Chondrocyte (in vitro differentiated cells): ENCODE measurements around the gene GALNTL6. TPM values are rescaled to one million over a fixed set of nuclear protein-coding genes. Genes with fewer than 3 reads are reported as not detected.

Experiments used
- DNase-seq: peaks from one replicate; pipeline ENCODE4 v3.0.0; 2021; ENCODE audit warnings: mixed read lengths, low spot score
- H3K27ac Mint-ChIP-seq: one replicate; pipeline ENCODE4 v1.8.0; 2021; ENCODE audit warnings: mild to moderate bottlenecking, moderate library complexity, mixed read lengths; ENCODE audit not compliant: unreplicated experiment
- H3K27me3 Mint-ChIP-seq: 2 replicates; pipeline ENCODE4 v1.8.0; 2021; ENCODE audit warnings: low read depth, mixed read lengths
- H3K36me3 Mint-ChIP-seq: 2 replicates; pipeline ENCODE4 v1.8.0; 2021; ENCODE audit warnings: low read depth, mixed read lengths
- H3K4me1 Mint-ChIP-seq: 2 replicates; pipeline ENCODE4 v1.8.0; 2021; ENCODE audit warnings: low read depth, mild to moderate bottlenecking, mixed read lengths
- H3K4me3 Mint-ChIP-seq: one replicate; pipeline ENCODE4 v1.8.0; 2021; ENCODE audit warnings: mild to moderate bottlenecking, moderate library complexity, mixed read lengths; ENCODE audit not compliant: unreplicated experiment
- H3K9me3 Mint-ChIP-seq: 2 replicates; pipeline ENCODE4 v1.8.0; 2021; ENCODE audit warnings: low read depth, mixed read lengths
- total RNA-seq: library from RNA; stranded (reverse); gene quantifications from 3 replicates; pipeline ENCODE4 v1.2.1, GENCODE V29; 2021
- TF ChIP-seq, protein P1 (sequence below): fragments of 200-600 bp; sonication (generic); IDR thresholded peaks from 2 replicates; pipeline ENCODE4 v1.5.0; 2021; ENCODE audit warnings: antibody characterized with exemption, mild to moderate bottlenecking, moderate library complexity

GALNTL6 gene
- total RNA-seq, 1 donor from 2014 or later: not detected

DNA sequence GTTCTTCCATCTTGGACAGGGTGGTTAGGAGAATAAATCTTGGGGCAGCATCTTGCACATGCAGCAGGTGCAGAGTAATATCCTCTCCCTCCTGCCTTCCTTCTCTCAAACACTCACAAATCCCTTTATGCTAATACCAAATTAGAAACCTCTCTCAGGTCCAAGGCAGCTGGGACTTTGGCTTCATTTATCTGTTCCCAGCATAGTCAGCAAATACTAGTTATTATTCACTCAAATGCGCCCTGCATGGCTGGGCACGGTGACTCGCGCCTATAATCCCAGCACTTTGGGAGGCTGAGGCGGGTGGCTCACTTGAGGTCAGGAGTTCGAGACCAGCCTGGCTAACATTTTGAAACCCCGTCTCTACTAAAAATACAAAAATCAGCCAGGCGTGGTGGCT lies 1199.4 kb downstream of the GALNTL6 start:
- TF ChIP-seq, protein P1, sequence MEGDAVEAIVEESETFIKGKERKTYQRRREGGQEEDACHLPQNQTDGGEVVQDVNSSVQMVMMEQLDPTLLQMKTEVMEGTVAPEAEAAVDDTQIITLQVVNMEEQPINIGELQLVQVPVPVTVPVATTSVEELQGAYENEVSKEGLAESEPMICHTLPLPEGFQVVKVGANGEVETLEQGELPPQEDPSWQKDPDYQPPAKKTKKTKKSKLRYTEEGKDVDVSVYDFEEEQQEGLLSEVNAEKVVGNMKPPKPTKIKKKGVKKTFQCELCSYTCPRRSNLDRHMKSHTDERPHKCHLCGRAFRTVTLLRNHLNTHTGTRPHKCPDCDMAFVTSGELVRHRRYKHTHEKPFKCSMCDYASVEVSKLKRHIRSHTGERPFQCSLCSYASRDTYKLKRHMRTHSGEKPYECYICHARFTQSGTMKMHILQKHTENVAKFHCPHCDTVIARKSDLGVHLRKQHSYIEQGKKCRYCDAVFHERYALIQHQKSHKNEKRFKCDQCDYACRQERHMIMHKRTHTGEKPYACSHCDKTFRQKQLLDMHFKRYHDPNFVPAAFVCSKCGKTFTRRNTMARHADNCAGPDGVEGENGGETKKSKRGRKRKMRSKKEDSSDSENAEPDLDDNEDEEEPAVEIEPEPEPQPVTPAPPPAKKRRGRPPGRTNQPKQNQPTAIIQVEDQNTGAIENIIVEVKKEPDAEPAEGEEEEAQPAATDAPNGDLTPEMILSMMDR: no peak

DNA sequence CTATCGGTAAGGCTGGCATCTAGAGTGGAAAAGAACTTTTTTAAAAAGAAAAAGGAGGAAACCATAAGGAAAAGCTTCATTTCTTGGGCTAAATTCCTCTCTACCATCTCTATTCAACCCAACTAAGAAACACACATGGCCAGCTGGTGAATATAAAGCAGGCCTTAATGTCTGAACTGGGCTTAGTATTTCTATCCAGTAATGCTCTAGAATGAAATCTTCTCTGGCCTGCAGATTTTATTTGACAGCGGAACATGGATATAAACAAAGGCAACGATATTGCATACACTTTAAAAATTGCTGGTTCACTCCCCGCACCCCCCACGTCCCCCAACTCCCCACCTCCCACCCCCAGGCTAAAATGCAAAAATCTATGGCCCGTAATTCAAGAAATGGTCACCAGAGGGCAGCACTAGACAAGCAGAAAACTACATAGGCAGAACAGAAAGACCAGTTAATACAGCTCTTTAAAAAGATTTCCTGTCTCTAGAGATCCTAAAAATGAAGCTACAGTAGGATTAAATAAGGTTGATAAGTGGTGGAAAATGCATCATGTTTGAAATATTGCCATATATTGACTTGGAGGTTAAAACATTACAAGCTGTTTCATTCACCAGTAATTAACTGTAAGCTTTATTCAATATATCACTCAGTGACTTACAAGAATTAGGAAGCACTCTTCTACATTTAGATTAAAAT lies 1200.2 kb downstream of the GALNTL6 start:
- DNase-seq: no peak
- H3K36me3 Mint-ChIP-seq: no peaks in the 10 kb centered on the region
- H3K9me3 Mint-ChIP-seq: peaks cover 3% of the 10 kb centered on the region
- H3K4me3 Mint-ChIP-seq: no peak overlapping the region
- TF ChIP-seq, protein P1: peak; percentile 87
- no peaks in the 10 kb centered on the region for H3K27me3 Mint-ChIP-seq
- peaks cover 13% of the 10 kb centered on the region for H3K4me1 Mint-ChIP-seq
- no peak overlapping the region for H3K27ac Mint-ChIP-seq

More for the DNA sequence above, 1199.4 kb downstream of the GALNTL6 start:
- H3K4me1 Mint-ChIP-seq: peaks cover 13% of the 10 kb centered on the region
- H3K36me3 Mint-ChIP-seq: no peaks in the 10 kb centered on the region
- no peak for DNase-seq
- H3K4me3 Mint-ChIP-seq: no peak overlapping the region
- H3K9me3 Mint-ChIP-seq: peaks cover 3% of the 10 kb centered on the region
- no peak overlapping the region for H3K27ac Mint-ChIP-seq
- no peaks in the 10 kb centered on the region for H3K27me3 Mint-ChIP-seq

DNA sequence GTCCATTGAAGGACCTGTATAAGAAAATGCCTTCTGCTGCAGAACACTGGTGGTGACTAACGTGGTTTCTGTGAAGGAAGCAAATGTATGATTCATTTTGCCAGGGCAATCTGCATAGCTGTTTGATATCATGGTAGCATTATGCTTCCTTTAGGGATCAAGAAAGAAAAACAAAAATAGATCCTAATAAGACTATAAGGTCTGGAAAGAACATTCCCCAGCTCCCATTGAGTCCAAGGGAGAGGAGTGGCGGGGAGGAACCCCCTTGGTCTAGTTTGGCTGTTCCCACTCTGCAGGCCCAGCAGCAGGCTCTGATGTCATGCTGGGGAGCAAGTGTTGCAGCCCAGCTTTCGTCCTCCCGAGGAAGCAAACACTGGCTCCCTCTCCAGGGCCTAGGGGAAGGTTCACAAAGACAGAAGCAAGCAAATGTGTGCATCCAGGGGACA lies 1200.9 kb downstream of the GALNTL6 start:
- Mint-ChIP-seq H3K4me3 (no peak overlapping the region), H3K27me3 (peaks cover 1% of the 10 kb centered on the region), H3K9me3 (peaks cover 3% of the 10 kb centered on the region), H3K4me1 (peaks cover 13% of the 10 kb centered on the region), H3K36me3 (no peaks in the 10 kb centered on the region), H3K27ac (peak overlapping the region; percentile 41)
- TF ChIP-seq, protein P1: no peak
- DNase-seq: no peak

DNA sequence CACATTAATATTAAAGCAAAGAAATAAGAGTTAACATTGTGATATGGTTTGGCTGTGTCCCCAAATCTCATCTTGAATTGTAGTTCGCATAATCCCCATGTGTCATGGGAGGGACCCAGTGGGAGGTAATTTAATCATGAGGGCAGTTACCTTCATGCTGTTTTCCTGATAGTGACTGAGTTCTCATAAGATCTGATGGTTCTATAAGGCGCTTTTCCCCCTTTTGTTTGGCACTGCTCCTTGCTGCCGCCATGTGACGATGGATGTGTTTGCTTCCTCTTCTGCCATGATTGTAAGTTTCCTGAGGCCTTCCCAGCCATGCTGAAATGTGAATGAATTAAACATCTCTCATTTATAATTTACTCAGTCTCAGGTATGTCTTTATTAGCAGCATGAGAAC lies 1201.6 kb downstream of the GALNTL6 start:
- no peak overlapping the region for H3K4me3 Mint-ChIP-seq
- DNase-seq: no peak
- peaks cover 3% of the 10 kb centered on the region for H3K9me3 Mint-ChIP-seq
- H3K4me1 Mint-ChIP-seq: peaks cover 13% of the 10 kb centered on the region
- TF ChIP-seq, protein P1: no peak
- peaks cover 2% of the 10 kb centered on the region for H3K27me3 Mint-ChIP-seq
- no peaks in the 10 kb centered on the region for H3K36me3 Mint-ChIP-seq
- no peak overlapping the region for H3K27ac Mint-ChIP-seq

DNA sequence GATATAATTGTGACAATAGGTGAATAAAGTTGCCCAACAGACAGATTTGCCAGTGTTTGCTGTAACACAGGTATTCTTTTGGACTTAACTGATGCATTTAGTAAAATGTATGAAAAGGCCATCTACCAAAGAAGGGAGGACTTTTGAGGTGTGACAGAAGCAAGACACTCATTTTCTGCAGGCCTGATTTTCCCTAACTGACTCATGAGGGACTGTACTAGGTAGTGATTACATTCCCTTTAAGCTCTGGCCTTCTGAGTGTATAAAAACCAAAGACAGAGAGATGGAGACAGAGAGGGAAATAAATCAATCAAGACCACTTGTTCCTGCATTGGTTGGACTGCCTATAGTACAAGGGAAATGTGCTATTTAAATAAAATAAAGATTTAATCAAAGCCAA lies 1204.6 kb downstream of the GALNTL6 start:
- Mint-ChIP-seq H3K27ac (no peak overlapping the region), H3K4me1 (peaks cover 13% of the 10 kb centered on the region), H3K4me3 (no peak overlapping the region), H3K27me3 (peaks cover 4% of the 10 kb centered on the region), H3K36me3 (no peaks in the 10 kb centered on the region), H3K9me3 (no peaks in the 10 kb centered on the region)
- TF ChIP-seq, protein P1: no peak
- no peak for DNase-seq
